ENCODE results near the gene GALNT9. TPM values are rescaled to one million over a fixed set of nuclear protein-coding genes. Genes with fewer than 3 reads are reported as not detected.

Gene GALNT9
- total and polyA plus RNA-seq, 9 donors = 0.12 to 21.9 (median 1.3) TPM; not detected in 1

DNA sequence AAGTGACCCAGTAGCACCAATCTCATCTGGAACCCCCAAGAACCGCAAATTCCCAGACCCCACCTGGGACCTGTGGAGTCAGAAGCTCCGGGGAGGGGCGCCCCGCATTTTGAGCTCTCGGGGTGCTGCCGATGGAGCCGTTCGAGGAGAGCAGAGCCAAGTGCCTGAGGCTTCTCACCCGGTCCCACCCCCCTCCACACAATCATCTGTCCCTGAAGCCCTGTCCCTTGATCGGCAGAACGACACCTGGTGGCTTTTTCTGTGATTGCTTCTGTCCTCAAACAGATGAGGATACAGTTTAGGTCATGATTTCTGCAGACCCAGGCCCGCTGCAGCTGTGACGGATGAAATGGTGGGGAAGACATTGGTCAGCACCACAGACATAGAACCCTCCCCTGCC, 110.5 kb downstream of the GALNT9 start:
- H3K27ac ChIP-seq = no peak overlapping the region
- no peaks in the 10 kb centered on the region for H3K9me3 ChIP-seq
- intact Hi-C loops (cut with DNase I) = no loop called here
- H3K27me3 ChIP-seq = no peaks in the 10 kb centered on the region
- no peak overlapping the region for H3K4me3 ChIP-seq
- TF ChIP-seq POLR2A (IDR thresholded peaks at IDR 0.05) = no peak
- TF ChIP-seq CTCF (IDR thresholded peaks at IDR 0.05) = no peak
- no peak for TF ChIP-seq EP300 (IDR thresholded peaks at IDR 0.05)
- H3K36me3 ChIP-seq = no peaks in the 10 kb centered on the region
- WGBS, 3 donors = 37 to 61% (median 53%) methylated on average over 13 of the region's 13 CpGs
- no peak for DNase-seq
- H3K4me1 ChIP-seq (ENCODE audit: insufficient read depth) = no peaks in the 10 kb centered on the region

GRCh38 chr12:132218527-132218875, 110.9 kb downstream of the GALNT9 start:
- no peak for TF ChIP-seq POLR2A (IDR thresholded peaks at IDR 0.05)
- TF ChIP-seq CTCF (IDR thresholded peaks at IDR 0.05) = no peak
- DNase-seq = no peak
- H3K27ac ChIP-seq = no peak overlapping the region
- H3K9me3 ChIP-seq = no peaks in the 10 kb centered on the region
- no peak overlapping the region for H3K4me3 ChIP-seq
- 61 to 78% (median 78%) methylated on average over 14 of the region's 14 CpGs for WGBS, 3 donors
- no peaks in the 10 kb centered on the region for H3K27me3 ChIP-seq
- H3K4me1 ChIP-seq (ENCODE audit: insufficient read depth) = no peaks in the 10 kb centered on the region
- H3K36me3 ChIP-seq = no peaks in the 10 kb centered on the region
- intact Hi-C loops (cut with DNase I) = no loop called here

GRCh38 chr12:132217800-132218526, 111.4 kb downstream of the GALNT9 start:
- Histone ChIP-seq H3K4me1 (ENCODE audit: insufficient read depth) (no peaks in the 10 kb centered on the region), H3K36me3 (no peaks in the 10 kb centered on the region), H3K27ac (no peak overlapping the region), H3K4me3 (no peak overlapping the region), H3K27me3 (no peaks in the 10 kb centered on the region), H3K9me3 (no peaks in the 10 kb centered on the region)
- DNase-seq = no peak
- WGBS, 3 donors = 71 to 83% (median 77%) methylated on average over 7 of the region's 7 CpGs
- no peak for TF ChIP-seq POLR2A (IDR thresholded peaks at IDR 0.05)
- no peak for TF ChIP-seq CTCF (IDR thresholded peaks at IDR 0.05)
- TF ChIP-seq EP300 (IDR thresholded peaks at IDR 0.05) = no peak
- intact Hi-C loops (cut with DNase I) = no loop called here

DNA sequence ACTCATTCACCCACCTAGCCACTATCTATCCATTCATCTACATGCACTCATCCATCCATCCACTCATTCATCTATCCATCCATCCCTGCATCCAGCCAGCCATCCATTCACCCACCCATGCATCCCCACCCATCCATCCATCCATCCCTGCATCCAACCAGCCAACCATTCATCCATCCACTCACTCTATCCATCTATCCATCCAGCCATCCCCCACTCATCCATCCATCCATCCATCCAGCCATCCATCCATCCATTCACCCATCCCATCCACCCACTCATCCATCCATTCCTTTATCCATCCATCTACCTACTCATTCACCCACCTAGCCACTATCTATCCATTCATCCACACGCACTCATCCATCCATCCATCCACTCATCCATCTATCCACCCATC, 112.0 kb downstream of the GALNT9 start:
- no peak overlapping the region for H3K27ac ChIP-seq
- DNase-seq = no peak
- TF ChIP-seq CTCF (IDR thresholded peaks at IDR 0.05) (no peak), POLR2A (IDR thresholded peaks at IDR 0.05) (no peak), EP300 (IDR thresholded peaks at IDR 0.05) (no peak)
- H3K36me3 ChIP-seq = no peaks in the 10 kb centered on the region
- no peaks in the 10 kb centered on the region for H3K9me3 ChIP-seq
- WGBS, 3 donors = 89 to 95% (median 94%) methylated on average over 1 of the region's 1 CpG
- no peak overlapping the region for H3K4me3 ChIP-seq
- H3K27me3 ChIP-seq = no peaks in the 10 kb centered on the region
- H3K4me1 ChIP-seq (ENCODE audit: insufficient read depth) = no peaks in the 10 kb centered on the region
- intact Hi-C loops (cut with DNase I) = no loop called here

All from ovary (tissue), 9 donors.